GM21390 (cell line): ENCODE measurements around the gene SMG6.

ENCODE experiments used
- ATAC-seq: cut with Tn5 transposase; IDR thresholded peaks from one replicate; pipeline ENCODE4 v1.9.1; 2021; ENCODE audit not compliant: unreplicated experiment

Gene SMG6

DNA sequence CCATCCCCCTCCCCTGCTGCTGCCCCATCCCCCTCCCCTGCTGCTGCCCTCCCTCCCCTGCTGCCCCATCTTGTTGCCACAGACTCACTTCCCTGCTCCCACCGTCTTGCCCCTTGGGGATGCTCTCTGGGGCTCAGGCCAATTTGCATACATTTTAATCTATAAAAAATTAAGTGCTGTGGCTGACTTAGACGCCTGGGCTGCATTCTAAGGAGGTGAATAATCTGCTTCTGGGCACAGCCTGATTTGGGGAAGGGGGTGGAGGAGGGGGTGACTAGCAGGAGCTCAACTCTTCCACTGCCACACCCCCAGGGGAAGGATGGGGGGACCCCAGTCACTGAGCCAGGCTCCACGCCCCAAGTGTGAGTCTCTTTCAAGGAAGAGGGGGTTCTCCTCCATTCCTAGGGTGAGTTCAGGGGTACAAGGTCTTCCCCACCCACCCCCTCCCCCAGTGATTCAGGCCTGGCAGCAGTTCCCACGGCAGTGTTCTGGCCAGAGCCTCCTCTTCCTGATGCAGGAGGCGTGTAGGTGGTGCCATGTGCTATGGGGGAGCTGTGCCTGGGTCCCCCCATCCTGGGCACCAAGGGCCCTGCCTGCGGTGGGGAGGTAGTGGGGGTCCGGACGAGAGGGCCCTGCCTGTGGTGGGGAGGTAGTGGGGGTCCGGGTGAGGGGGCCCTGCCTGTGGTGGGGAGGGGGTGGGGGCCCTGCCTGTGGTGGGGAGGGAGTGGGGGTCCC, 268.6 kb downstream of the SMG6 start:
- ATAC-seq, result no peak

DNA sequence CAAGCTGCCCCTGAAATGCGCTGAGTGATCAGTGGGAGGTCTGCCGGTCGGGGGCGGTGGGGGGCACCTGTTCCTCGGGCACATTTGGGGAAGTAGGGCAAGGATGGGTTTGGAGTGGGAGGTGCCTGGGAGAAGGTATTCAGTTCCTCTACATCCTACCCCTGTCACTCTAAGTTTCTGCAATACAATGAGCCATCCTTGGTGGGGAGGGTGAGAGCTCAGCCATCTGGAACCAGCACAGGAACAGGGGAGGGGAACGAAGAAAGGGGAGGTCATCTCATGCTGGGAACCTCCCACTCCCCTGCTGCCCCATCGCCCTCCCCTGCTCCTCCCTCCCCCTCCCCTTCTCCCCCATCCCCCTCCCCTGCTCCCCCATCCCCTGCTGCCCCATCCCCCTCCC, 269.4 kb downstream of the SMG6 start:
- no peak for ATAC-seq

DNA sequence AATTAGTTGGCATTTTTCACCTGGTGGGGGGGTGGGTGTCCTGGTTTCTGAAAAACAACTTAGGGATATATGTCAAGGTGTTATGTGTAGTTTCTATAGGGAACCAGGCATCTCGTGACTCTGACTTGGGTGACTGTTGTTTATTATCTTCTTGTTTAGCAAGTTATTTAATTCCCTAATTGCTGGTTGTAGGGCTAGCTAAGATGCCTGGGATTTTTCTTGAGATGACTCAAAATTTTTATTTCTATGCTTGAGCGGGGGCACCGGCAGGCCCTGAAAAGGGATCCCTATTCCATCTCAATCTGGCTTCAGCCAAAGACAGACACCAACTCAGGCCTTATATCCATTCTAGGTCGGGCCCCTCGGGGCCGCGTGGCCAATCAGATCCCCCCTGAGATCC, 270.4 kb downstream of the SMG6 start:
- no peak for ATAC-seq

DNA sequence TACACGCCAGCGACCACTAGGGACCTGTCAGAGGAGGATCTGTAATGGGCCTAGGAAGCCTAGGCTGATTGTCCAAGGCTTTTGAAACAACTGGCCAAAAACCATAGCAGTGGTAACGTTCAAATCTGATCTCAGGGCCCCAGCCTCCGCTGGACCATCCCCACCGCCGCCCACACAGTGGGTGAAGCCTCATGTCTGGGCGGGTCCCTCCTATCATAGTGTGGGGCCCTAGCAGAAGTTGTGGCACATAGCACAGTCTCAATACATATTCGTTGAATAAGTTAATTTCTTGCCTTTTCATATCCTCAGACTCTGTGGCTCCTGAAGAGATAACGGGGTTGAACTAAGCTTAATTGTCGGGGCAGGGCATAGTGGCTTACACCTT, 272.8 kb downstream of the SMG6 start:
- ATAC-seq, result peak; percentile 19

DNA sequence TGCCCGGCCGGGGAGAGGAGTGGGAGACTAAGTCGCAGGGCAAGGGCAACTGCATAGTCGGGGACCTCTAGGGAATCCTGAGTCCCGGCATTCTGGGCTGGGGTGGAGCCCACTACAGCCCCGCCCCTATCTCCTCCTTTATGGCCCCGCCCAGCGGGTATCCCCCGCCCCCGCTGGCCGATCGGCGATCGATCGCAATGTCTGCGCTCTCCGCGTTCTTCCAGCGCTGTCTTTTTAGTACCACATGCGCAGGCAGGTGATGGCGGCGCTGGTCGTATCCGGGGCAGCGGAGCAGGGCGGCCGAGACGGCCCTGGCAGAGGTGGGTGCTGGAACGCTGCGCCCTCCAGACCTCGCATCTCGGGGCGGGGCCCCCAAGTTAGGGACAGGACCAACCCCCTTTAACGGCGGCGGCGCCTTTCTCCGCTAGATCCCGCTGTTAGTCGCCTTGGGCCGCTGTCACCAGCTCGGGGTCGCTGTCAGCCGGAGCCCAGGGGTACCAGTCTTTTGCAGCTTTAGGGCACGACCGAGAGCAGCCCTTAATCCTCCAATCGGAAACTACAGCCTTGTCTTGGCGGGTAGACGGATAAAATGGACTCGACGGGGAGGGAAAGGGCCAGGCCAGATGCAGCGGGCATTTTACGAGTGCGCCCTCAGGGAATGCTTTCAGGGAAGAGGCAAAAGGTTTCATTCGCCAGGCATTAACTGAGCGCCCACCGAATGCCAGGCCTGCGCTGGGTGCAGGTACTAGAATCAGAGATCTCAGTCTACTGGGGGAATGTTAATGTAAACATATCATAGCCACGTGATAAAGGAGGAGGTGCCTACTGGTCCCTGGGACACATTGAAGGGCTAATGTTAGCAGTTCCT, 273.4 kb downstream of the SMG6 start, which contains the start of gene DPH1:
DPH1 (plus strand) TSS at position 243 of the 868 bp plus-strand sequence; CDS start at position 260, 17 bp downstream.
- peak; percentile 71 for ATAC-seq

DNA sequence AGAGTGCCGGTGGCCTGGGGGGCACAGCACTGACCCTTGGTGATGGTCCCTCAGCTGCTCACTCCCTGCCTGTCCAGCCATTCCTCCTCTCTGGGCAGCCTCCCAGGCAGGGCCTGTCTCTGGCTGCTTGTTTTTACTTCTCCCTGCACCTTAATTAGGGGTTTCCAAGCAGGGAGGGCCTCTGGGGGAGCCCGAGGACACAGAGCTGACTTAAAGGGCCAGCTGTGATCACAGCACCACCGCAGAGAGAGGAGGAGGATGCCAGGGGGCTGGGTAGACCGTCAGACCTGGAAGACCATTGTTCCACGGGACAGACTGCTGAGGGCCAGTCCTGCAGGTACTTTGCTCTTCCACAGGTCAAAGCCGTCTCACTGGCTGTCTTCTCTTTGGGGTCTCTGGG, 274.8 kb downstream of the SMG6 start:
- ATAC-seq, result no peak

DNA sequence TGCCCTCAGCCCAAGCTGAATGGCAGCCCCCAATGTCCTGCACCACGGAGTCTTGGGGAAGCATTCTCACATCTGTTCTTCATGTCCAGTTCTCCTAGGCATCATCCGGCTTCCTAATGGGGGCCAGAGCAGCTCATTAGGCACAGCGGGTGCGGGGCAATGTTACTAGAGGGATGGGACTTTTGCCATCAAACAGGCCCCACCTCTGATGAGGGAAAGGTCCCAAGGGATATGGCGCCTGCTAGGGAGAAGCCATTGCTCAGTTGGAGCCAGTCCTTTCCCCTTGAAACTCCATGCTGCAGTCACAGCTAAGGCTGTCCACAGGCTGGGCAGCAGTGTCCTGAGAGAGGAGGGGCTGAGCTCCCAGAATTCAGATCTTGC, 275.4 kb downstream of the SMG6 start:
- ATAC-seq, result no peak

DNA sequence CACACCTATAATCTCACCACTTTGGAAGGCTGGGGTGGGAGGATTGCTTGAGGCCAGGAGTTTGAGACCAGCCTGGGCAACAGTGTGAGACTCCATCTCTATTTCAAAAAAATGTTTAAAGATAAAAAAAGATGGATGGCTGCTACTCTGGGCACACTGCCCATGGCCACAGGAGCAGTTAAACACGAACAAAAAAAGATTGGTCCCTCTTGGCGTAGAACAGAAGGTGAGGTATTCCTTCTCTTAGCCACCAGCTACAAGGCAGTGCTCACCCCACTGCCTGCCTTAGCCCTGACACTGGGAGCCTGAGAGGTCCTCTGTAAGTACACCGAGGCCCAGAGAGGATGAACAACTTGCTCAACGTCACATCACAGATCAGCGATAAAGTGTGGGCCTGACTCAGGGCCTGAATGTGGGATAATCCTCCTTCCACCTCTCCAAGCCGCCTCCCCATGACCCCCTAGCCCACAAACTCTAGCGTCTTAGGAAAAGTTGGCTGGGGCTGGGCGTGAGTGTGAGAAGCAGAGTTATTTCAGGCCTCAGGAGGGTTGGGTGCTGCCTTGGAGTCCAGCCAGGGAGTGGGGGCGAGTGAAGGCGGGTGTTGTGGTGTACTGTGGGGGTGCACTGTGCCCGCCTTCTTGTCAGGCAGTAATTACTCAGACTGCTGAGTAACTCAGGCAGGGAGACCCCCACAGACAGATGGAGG, 275.9 kb downstream of the SMG6 start:
- ATAC-seq, result no peak

DNA sequence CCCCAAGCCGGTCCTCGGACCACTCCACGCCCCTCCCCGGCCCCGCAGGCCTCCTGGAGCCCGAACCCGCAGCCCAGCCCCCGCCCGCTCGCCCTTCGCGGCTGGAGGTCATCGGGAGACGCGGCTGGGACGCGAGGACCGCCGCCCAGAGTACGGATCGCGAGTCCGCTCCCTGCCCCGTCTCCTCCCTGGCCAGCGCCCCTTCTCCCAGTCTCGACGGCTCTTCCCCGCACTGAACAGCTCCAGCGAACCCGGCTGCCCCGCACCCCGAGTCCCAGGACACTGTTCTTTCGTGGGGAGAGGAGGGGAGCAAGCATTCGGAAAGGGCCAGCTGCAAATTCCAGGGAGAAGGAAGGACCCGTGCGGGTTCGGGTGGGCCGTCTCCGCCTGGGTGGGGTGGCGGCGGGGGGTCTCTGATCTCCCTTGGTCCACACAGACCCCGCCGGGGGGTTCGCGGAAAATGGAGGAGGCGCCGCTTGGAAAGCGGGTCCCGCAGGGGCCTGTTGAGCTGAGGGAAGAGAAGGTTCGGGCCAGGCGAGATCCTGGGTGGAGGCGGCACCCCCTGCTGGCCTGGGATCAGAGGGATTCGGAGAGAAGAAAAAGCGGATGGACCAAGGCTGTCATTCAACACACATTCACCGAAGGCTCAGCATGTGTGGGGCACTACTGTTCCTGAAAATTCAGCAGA, 277.8 kb downstream of the SMG6 start:
- no peak for ATAC-seq

DNA sequence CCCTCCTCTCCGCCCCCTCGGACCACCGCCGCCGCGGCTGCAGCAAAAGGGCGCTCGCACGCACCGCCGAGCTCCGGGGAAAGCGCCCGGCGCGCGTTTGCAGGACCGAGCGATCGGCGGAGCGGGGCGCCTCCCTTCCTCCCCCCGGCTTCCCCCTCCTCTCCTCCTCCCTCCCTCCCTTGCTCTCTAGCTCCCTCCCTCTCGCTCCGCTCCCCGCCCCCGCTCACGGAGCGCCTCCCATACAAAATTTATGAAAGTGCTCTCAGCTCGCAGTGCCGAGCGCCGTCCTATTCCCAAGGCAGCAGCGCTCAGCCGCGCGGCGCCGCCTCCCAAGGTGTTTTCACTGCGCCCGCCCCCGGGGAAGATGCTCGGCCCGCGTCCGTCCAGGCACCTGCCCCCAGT, 278.4 kb downstream of the SMG6 start, which contains the start of gene RTN4RL1:
RTN4RL1 (minus strand) TSS at position 115 of the 402 bp plus-strand sequence. CDS start 469 bp downstream, outside the sequence.
- ATAC-seq, result no peak

DNA sequence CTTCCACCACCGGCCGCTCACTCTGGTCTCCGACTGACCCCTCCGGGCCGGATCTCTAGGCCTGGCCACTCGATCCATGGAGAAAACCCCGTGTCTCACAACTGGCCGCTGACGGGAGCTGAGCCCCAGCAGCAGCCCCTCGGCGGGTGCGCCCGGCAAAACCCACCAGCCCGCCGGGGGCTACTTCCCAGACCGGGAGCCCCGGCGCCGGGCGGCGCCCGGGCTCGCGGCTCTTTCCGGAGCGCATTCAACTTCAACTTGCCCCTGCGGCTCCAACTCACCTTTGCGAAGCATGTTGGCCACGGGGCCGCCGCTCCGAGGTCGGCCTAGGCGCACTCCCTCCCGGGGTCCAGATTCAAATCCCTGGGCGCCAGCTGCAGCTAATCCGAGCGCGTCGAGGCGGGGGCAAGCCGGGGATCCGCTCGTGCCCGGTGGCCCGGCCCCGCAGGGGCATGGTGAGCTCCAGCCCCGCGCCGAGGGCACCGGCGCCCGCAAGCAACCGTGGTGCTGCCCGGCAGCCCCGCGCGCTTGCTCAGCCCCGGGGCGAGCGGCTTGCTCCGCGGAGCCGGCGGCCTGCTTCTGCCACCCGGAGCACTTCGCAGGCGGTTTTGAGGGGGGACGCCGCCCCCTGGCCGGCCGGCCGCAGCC, 278.9 kb downstream of the SMG6 start:
- ATAC-seq, result no peak

DNA sequence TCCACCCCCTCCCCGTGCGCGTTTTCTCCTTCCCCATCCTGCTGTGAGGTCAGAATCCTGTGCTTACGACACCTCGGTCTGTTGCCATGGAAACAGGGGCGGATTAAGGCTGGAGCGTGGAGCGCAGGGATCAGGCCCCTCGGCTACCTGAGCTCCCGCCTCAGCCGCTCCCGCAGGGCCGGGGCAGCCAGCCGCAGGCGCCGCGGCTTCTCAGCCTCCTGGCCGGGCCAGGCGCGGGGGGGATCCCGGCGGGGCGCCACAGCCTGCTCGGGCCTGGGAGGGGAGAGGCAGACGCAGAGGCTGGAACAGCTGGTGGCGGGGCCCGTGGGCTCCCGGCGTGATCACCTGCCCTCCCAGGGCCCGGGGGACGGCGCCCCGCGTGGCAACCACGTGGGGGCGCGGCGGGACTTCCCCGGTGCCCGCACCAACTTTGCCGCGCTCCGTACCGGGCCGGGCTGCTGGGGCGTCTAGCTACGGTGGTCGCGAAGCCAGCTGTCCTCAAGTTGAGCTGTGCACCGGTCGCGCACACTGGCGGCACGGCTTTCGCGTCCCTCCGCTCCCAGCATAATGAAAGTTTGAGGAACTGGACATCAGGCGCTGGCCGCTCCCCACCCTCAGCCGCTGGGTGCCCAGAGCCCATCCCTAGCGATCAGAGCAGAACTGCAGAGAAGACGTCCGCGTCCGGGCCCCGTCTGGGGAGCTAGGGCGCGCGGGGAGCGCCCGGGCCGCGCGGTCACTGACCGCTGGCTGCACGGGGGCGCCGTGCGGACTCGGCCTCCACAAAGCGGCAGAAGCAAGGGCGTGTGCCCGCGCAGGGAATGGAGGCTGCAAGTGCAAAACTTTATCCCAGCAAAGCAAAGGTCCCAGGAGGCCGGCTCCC, 279.7 kb downstream of the SMG6 start:
- ATAC-seq, result no peak

DNA sequence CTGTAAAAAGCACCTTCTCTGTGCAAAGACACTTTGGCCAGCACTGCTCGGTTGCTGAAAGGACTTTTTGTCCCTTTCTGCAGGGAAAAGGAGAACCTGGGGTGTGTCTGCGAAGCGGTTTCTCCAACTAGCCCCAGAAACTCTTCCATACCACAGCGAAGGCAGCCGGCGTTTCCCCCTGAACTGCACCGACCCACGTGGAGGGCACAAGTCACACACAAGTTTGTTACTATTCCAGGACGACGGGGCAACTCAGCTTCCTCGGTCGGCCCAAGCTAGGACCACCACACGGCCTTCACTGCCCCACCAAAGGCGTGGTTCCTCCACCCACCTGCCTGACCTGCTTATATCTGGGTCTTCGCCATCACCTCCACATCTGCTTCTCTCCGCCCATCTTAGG, 280.3 kb downstream of the SMG6 start:
- no peak for ATAC-seq

DNA sequence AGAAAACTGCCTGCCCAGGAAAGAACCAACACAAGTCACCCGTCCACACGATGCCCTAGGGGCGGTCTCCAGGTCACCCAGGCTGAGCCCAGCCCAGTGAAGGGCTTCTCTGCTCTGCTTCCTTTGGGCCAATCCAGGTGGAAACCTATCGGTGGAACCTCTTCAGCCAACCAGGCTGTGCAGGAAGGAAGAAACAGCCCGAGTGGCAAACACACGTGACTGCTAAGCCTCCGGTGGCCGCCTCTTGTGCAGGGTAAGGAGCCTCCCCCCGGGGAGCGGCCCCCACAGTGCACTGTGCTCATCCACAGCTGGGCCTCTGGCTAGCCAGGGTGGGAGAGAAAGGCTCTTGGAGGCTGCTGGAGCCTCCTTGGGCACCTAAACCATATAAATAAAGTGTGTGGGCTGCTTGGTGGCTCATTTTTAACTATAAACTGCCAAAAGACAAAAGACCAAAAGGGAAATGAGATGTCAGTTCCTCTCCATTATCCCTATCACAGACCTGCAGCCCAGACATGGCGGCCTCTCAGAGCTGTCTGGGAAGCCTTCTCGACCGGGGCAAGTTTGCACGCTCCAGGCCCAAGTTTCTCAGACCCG, 280.8 kb downstream of the SMG6 start:
- no peak for ATAC-seq

DNA sequence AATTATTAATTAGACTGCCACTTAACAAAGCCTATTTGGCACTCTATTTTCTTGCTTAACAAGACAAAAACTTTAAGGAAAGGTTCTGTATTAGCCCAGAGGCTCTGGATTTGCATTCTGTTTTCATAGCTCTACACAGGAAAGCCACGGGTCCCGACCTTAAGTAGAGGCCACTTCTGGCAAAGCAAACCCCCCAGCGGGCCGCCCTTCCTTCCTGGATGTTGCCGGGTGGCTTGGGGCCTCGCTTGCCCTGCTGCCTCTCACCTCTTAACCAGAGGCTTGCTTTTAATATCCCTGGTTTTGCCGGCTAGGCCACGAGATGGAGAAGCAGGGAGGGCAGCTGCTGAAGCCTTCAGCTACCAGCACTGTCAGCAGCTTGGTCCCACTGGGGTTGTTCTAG, 282.9 kb downstream of the SMG6 start:
- ATAC-seq, result no peak

DNA sequence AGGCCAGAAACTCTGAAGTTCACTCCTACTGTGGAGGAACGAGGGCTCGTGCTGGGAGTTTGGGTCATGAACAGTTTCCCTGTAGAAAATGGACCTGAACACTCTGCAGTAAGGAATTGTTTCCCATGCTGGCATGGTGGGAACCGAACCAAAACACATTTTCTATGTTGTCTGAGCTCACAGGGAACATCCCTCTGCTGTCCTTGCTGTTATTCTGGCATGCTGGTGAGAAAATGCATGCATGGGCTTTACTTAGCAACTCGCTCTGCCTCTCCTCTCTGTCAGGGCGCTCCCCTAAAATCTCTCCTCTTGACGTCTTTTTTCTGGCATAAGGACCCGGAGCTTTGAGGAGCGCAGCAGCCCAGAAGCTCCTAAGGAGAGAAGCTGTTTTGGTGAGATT, 283.9 kb downstream of the SMG6 start:
- no peak for ATAC-seq

DNA sequence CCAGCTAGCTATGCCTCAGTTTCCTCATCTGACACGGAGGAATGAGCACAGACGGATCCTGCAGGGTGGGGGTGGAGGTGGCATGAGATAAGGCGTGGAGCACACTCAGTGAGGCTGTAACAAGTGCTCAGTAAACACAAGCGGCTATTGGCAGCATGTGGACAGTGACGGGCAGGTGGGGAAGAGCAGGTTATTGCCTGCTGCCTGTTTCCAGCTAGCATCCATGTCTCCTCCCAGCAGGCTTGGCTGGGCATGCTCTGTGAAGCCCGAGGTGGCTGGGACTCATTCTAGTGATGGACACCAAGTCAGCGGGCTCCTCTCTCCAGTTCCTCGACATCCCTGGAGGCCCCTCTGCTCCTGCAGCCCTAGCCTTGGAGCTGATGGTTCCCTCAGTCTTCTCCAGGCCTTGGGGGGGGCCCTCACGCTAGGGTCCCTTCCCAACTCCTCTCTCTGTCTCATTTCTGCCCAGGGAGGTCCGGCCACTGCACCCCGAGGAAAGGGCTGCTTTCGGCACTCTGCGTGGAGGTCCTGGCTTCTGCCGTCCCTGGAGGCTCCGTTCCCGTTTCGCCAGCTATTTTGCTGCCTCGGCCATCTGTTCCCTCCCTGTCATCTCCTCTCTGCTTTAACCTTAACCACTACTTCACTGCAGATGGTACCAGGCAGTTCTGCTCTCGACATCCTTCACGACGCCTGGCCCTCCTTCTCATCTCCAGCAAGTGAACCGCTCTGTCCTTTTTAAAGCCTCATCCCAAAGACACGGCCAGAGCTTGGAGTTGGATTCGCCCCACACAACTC, 284.7 kb downstream of the SMG6 start:
- ATAC-seq, result no peak

DNA sequence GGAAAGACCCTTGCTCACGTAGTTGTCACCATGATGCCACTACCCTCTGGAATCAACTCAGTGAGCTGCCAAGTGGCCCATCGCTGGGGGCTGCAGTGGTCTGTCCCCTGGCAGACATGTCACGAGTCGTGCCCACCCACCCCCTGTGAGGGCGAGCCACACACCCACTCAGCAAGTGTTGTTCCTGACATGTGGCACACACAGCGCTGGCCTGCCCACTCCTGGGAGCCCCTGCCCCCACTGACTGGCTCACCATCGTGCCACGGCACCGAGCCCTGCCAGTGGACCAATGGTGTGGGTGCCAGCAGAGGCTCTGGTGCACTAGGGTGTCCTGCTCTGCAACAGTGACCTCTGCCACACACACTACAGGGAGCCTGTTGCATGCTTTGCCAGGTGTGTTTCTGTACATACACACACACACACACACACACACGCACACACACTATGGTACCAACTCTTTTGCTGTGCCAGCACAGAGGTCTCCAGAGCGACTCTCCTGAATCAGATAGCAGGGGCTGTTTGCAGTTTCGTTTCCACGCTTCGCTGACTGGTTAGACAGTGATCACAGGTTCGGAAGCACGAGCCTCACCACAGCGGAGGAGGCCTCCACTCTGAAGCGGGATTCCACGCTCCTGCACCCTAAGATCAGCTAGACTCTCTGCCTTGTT, 286.2 kb downstream of the SMG6 start:
- ATAC-seq, result no peak
